ENCODE results near the gene ARCN1. TPM values are rescaled to one million over a fixed set of nuclear protein-coding genes. Genes with fewer than 3 reads are reported as not detected.

ARCN1 gene
- total and polyA plus RNA-seq, 2 donors from 2014 or later: 64.7 to 107 TPM

- intact Hi-C loops (cut with DNase I): no loop called here
- peak overlapping the region in 2 of 3 donors; percentile 26 to 42 for H3K4me3 ChIP-seq (ENCODE audit: low read length in 3 of 3)
- peaks cover 2 to 7% (median 7%) of the 10 kb centered on the region in 3 donors for H3K36me3 ChIP-seq (ENCODE audit: control insufficient read depth in 2 of 3, insufficient read depth in 3 of 3, low read length in 3 of 3)
- DNase-seq: no peak
- peaks cover 15 to 37% (median 35%) of the 10 kb centered on the region in 3 donors for H3K4me1 ChIP-seq (ENCODE audit: control insufficient read depth in 2 of 3, insufficient read depth in 2 of 3, low read depth in 1 of 3, low read length in 3 of 3)
- H3K27me3 ChIP-seq (ENCODE audit: control insufficient read depth, insufficient read depth, low read length): peaks cover 4% of the 10 kb centered on the region
- TF ChIP-seq, protein P1, sequence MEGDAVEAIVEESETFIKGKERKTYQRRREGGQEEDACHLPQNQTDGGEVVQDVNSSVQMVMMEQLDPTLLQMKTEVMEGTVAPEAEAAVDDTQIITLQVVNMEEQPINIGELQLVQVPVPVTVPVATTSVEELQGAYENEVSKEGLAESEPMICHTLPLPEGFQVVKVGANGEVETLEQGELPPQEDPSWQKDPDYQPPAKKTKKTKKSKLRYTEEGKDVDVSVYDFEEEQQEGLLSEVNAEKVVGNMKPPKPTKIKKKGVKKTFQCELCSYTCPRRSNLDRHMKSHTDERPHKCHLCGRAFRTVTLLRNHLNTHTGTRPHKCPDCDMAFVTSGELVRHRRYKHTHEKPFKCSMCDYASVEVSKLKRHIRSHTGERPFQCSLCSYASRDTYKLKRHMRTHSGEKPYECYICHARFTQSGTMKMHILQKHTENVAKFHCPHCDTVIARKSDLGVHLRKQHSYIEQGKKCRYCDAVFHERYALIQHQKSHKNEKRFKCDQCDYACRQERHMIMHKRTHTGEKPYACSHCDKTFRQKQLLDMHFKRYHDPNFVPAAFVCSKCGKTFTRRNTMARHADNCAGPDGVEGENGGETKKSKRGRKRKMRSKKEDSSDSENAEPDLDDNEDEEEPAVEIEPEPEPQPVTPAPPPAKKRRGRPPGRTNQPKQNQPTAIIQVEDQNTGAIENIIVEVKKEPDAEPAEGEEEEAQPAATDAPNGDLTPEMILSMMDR (IDR thresholded peaks at IDR 0.05; ENCODE audit: borderline replicate concordance, extremely low read depth, insufficient read depth): no peak
- H3K9ac ChIP-seq (ENCODE audit: low read length in 3 of 3): no peak overlapping the region
- no peak for FAIRE-seq
- no peaks in the 10 kb centered on the region for H3K9me3 ChIP-seq (ENCODE audit: control insufficient read depth in 2 of 3, insufficient read depth in 1 of 3, low read length in 3 of 3)
- peak overlapping the region; percentile 26 to 34 for H3K27ac ChIP-seq (ENCODE audit: low read depth in 2 of 2, low read length in 2 of 2)
Measured at GRCh38 chr11:118606844-118607228, 34.6 kb downstream of the ARCN1 start.

DNA sequence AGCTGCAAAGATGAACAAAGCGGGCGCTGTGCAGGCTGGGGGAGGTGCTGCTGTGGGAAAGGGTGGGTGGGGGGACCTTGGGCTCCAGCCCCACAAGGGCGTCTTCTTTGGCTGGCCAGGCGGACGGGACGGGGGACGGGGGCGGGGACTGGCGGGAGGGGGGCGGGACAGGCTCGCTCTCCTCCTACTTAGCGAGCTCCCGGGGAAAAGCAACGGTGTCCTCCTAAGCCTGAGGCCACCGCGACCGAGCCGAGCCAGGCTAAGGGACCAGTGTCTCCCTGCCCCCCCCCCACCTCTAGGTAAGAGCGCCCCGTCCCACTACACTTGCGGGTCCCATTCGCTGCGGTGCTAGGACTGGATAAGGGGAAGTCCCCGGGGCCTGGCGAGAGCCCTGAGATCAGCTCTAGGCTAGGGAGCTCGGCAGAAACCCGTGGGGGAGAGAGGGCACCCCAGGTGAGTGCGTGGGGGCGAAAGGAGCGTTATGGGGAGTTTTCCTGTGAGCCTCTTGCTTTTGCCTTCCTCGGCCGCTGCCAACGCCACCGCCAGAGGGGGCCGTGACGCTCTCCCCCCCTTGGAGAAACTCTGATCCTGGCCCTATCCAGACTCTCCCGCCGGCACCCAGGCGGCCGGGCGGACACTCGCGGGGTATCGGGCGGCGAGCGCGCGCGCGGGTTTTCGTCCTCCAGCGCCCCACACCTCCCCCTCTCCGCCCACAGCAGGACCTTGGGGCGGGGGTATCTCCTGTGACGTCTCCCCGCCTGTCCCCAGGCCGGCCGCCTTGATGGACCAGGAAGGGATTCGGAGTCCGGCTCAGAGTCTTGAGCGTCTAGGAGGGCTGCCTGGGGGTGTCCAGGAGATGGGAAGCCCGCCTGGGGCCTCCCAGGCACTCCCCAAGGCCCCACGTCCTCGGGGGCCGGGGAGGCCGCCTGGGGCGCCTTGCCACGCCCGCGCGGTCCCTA is 35.5 kb downstream of the ARCN1 start, which contains the start of gene PHLDB1:
Gene PHLDB1, plus strand, starts transcription at position 215 of the 959 bp plus-strand sequence. CDS start 6,222 bp downstream, outside the sequence.
- FAIRE-seq: no peak

DNA sequence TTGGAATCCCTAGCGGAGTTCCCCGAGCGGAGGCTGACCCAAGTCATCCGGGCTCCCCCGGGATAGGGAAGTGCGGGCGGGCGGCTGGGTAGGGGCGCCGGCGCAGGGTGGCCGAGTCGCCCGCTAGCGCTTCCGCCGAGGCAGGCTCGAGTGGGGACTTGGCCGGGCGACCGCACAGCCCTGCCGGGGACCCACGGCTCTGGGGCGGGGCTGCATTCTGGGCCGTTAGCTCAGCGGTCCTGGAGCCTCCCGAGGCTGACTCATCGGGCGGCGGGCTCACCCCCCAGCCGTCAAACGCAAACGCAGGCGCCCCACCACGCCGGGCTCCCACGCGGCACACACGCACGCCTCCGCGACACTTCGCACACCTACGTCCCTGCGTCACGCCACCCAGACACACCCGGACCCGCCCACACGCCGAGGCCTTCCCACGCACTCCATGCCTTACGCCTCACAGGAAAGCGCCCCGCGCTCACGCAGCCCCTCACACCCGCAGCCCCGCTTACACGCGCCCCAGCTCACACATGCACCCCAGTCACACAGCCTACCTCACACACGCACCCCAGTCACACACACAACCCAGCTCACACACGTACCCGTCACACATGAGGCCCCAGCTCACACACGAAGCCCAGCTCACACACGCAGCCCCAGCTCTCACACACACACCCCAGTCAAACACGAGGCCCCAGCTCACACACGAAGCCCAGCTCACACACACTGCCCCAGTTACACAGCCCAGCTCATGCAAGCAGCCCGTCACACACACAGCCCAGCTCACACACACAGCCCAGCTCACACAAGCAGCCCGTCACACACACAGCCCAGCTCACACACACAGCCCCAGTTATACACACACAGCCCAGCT is 36.4 kb downstream of the ARCN1 start:
- TF ChIP-seq, protein P1 (IDR thresholded peaks at IDR 0.05; ENCODE audit: borderline replicate concordance, extremely low read depth, insufficient read depth): no peak
- no peak for FAIRE-seq
- no peaks in the 10 kb centered on the region for H3K36me3 ChIP-seq (ENCODE audit: control insufficient read depth in 2 of 3, insufficient read depth in 3 of 3, low read length in 3 of 3)
- intact Hi-C loops (cut with DNase I): no loop called here
- peak overlapping the region; percentile 53 to 74 (median 73) for H3K4me3 ChIP-seq (ENCODE audit: low read length in 3 of 3)
- H3K9me3 ChIP-seq (ENCODE audit: control insufficient read depth in 2 of 3, insufficient read depth in 1 of 3, low read length in 3 of 3): no peaks in the 10 kb centered on the region
- H3K27me3 ChIP-seq (ENCODE audit: control insufficient read depth, insufficient read depth, low read length): peaks cover 4% of the 10 kb centered on the region
- peak in 4 of 5 donors; percentile 36 to 92 (median 69) for DNase-seq
- peak overlapping the region; percentile 22 to 90 (median 77) for H3K9ac ChIP-seq (ENCODE audit: low read length in 3 of 3)
- peak overlapping the region; percentile 86 to 94 for H3K27ac ChIP-seq (ENCODE audit: low read depth in 2 of 2, low read length in 2 of 2)
- peaks cover 18 to 46% (median 44%) of the 10 kb centered on the region in 3 donors for H3K4me1 ChIP-seq (ENCODE audit: control insufficient read depth in 2 of 3, insufficient read depth in 2 of 3, low read depth in 1 of 3, low read length in 3 of 3)

More for the DNA sequence above, 35.5 kb downstream of the ARCN1 start, which contains the start of gene PHLDB1:
- Histone ChIP-seq H3K36me3 (ENCODE audit: control insufficient read depth in 2 of 3, insufficient read depth in 3 of 3, low read length in 3 of 3) (no peaks in the 10 kb centered on the region), H3K9ac (ENCODE audit: low read length in 3 of 3) (peak within 1 kb of the TSS; percentile 26 to 90 (median 77)), H3K27ac (ENCODE audit: low read depth in 2 of 2, low read length in 2 of 2) (peak within 1 kb of the TSS; percentile 86 to 94), H3K9me3 (ENCODE audit: control insufficient read depth in 2 of 3, insufficient read depth in 1 of 3, low read length in 3 of 3) (no peaks in the 10 kb centered on the region), H3K4me1 (ENCODE audit: control insufficient read depth in 2 of 3, insufficient read depth in 2 of 3, low read depth in 1 of 3, low read length in 3 of 3) (peaks cover 18 to 42% (median 41%) of the 10 kb centered on the region in 3 donors), H3K27me3 (ENCODE audit: control insufficient read depth, insufficient read depth, low read length) (peaks cover 4% of the 10 kb centered on the region), H3K4me3 (ENCODE audit: low read length in 3 of 3) (peak within 1 kb of the TSS; percentile 53 to 74 (median 73))
- peak; percentile 62 to 91 (median 82) for DNase-seq
- TF ChIP-seq, protein P1 (IDR thresholded peaks at IDR 0.05; ENCODE audit: borderline replicate concordance, extremely low read depth, insufficient read depth): peak; percentile 43
- intact Hi-C loops (cut with DNase I): no loop called here
